GM12875 (cell line): ENCODE results near the gene APCDD1L.

Experiments
- H3K4me3 ChIP-seq: one replicate; pipeline ENCODE4 v1.5.1; 2011; ENCODE audit warnings: low read depth, low read length, control low read depth
- CTCF ChIP-seq: IDR thresholded peaks from 2 replicates; pipeline ENCODE4 v1.5.1; 2011; ENCODE audit warnings: low read depth, mild to moderate bottlenecking, control low read depth, inconsistent platforms, low read length, moderate library complexity, borderline replicate concordance; ENCODE audit not compliant: insufficient read depth

The APCDD1L gene

GRCh38 chr20:58531063-58531462 lies 15.9 kb upstream of the APCDD1L start:
- no peak overlapping the region for H3K4me3 ChIP-seq
- TF ChIP-seq CTCF = no peak

GRCh38 chr20:58528412-58528811 lies 13.2 kb upstream of the APCDD1L start:
- no peak overlapping the region for H3K4me3 ChIP-seq
- TF ChIP-seq CTCF = no peak

GRCh38 chr20:58526411-58526810 lies 11.2 kb upstream of the APCDD1L start:
- no peak for TF ChIP-seq CTCF
- H3K4me3 ChIP-seq = no peak overlapping the region

GRCh38 chr20:58524814-58525213 lies 9.6 kb upstream of the APCDD1L start:
- no peak for TF ChIP-seq CTCF
- no peak overlapping the region for H3K4me3 ChIP-seq

- H3K4me3 ChIP-seq = no peak overlapping the region
Measured at GRCh38 chr20:58523971-58524315, 8.7 kb upstream of the APCDD1L start.

GRCh38 chr20:58523072-58523970 lies 8.1 kb upstream of the APCDD1L start:
- no peak overlapping the region for H3K4me3 ChIP-seq
- TF ChIP-seq CTCF = no peak

More at GRCh38 chr20:58523971-58524315, 8.7 kb upstream of the APCDD1L start:
- TF ChIP-seq CTCF = no peak

- no peak overlapping the region for H3K4me3 ChIP-seq
- no peak for TF ChIP-seq CTCF
Measured at GRCh38 chr20:58522666-58523065, 7.5 kb upstream of the APCDD1L start.
